Measurements from ENCODE around the gene NDC1.

GRCh38 chr1:53726009-53726600, 112.0 kb downstream of the NDC1 start:
- TF ChIP-seq CTCF (IDR thresholded peaks at IDR 0.05) (no peak), POLR2A (IDR thresholded peaks at IDR 0.05) (no peak), POLR2AphosphoS5 (IDR thresholded peaks at IDR 0.05; ENCODE audit: insufficient read depth in 1 of 2, low read depth in 1 of 2) (no peak)
